ENCODE measurements around the gene TMEM214.

Gene TMEM214

GRCh38 chr2:27021253-27022049 lies 11.3 kb upstream of the TMEM214 start:
- Histone ChIP-seq H2AK5ac (ENCODE audit: low read length) (no peak overlapping the region), H3K27me3 (ENCODE audit: insufficient read depth, low read length, poor library complexity) (no peaks in the 10 kb centered on the region), H3K79me2 (ENCODE audit: control insufficient read depth, insufficient read depth, low read length) (no peaks in the 10 kb centered on the region), H2BK5ac (ENCODE audit: low read length) (no peak overlapping the region), H3K9ac (ENCODE audit: low read length) (no peak overlapping the region), H3K4ac (ENCODE audit: low read depth, low read length) (no peak overlapping the region), H3K79me1 (ENCODE audit: low read length) (no peaks in the 10 kb centered on the region), H2BK120ac (ENCODE audit: low read depth, low read length) (no peak overlapping the region), H3K56ac (ENCODE audit: low read length) (no peak overlapping the region), H3K27ac (ENCODE audit: low read depth, low read length) (no peak overlapping the region), H3K36me3 (ENCODE audit: control insufficient read depth, insufficient read depth, low read length) (no peaks in the 10 kb centered on the region), H2BK15ac (replicated peaks; ENCODE audit: low read depth) (no peak overlapping the region), H3K4me1 (ENCODE audit: control insufficient read depth, low read depth, low read length) (no peaks in the 10 kb centered on the region), H4K5ac (ENCODE audit: low read length) (no peak overlapping the region), H3K18ac (ENCODE audit: low read length) (no peak overlapping the region), H3K4me3 (ENCODE audit: low read length) (no peak overlapping the region), H3K23ac (ENCODE audit: low read length) (no peak overlapping the region), H4K8ac (ENCODE audit: low read depth, low read length) (no peak overlapping the region), H3K4me2 (ENCODE audit: low read length) (no peak overlapping the region)
- no CpG with 5 or more reads among the region's 11 CpGs for WGBS (ENCODE audit: extremely low coverage, insufficient coverage, low lambda C conversion rate)
- no peak for DNase-seq

GRCh38 chr2:27023740-27024139 lies 9.0 kb upstream of the TMEM214 start:
- H3K36me3 ChIP-seq (ENCODE audit: control insufficient read depth, insufficient read depth, low read length): no peaks in the 10 kb centered on the region
- no peaks in the 10 kb centered on the region for H3K4me1 ChIP-seq (ENCODE audit: control insufficient read depth, low read depth, low read length)
- H2AK5ac ChIP-seq (ENCODE audit: low read length): no peak overlapping the region
- H3K4me2 ChIP-seq (ENCODE audit: low read length): no peak overlapping the region
- no peak overlapping the region for H3K18ac ChIP-seq (ENCODE audit: low read length)
- no peak overlapping the region for H2BK120ac ChIP-seq (ENCODE audit: low read depth, low read length)
- H3K27me3 ChIP-seq (ENCODE audit: insufficient read depth, low read length, poor library complexity): no peaks in the 10 kb centered on the region
- H3K79me2 ChIP-seq (ENCODE audit: control insufficient read depth, insufficient read depth, low read length): no peaks in the 10 kb centered on the region
- WGBS (ENCODE audit: extremely low coverage, insufficient coverage, low lambda C conversion rate): no CpG with 5 or more reads among the region's 7 CpGs
- no peak overlapping the region for H4K5ac ChIP-seq (ENCODE audit: low read length)
- no peak overlapping the region for H3K4ac ChIP-seq (ENCODE audit: low read depth, low read length)
- H3K56ac ChIP-seq (ENCODE audit: low read length): no peak overlapping the region
- no peak for DNase-seq
- no peak overlapping the region for H2BK5ac ChIP-seq (ENCODE audit: low read length)
- H3K27ac ChIP-seq (ENCODE audit: low read depth, low read length): no peak overlapping the region
- no peak overlapping the region for H4K8ac ChIP-seq (ENCODE audit: low read depth, low read length)
- H3K9ac ChIP-seq (ENCODE audit: low read length): no peak overlapping the region
- H3K4me3 ChIP-seq (ENCODE audit: low read length): no peak overlapping the region
- H2BK15ac ChIP-seq (replicated peaks; ENCODE audit: low read depth): no peak overlapping the region
- no peaks in the 10 kb centered on the region for H3K79me1 ChIP-seq (ENCODE audit: low read length)
- no peak overlapping the region for H3K23ac ChIP-seq (ENCODE audit: low read length)

- Histone ChIP-seq H2BK120ac (ENCODE audit: low read depth, low read length) (no peak overlapping the region), H3K27ac (ENCODE audit: low read depth, low read length) (no peak overlapping the region), H3K4ac (ENCODE audit: low read depth, low read length) (no peak overlapping the region), H4K8ac (ENCODE audit: low read depth, low read length) (no peak overlapping the region), H3K79me1 (ENCODE audit: low read length) (no peaks in the 10 kb centered on the region), H3K79me2 (ENCODE audit: control insufficient read depth, insufficient read depth, low read length) (no peaks in the 10 kb centered on the region), H3K56ac (ENCODE audit: low read length) (no peak overlapping the region), H3K36me3 (ENCODE audit: control insufficient read depth, insufficient read depth, low read length) (no peaks in the 10 kb centered on the region), H3K4me1 (ENCODE audit: control insufficient read depth, low read depth, low read length) (no peaks in the 10 kb centered on the region), H3K23ac (ENCODE audit: low read length) (no peak overlapping the region), H3K27me3 (ENCODE audit: insufficient read depth, low read length, poor library complexity) (no peaks in the 10 kb centered on the region), H3K4me2 (ENCODE audit: low read length) (no peak overlapping the region), H4K5ac (ENCODE audit: low read length) (no peak overlapping the region), H3K9ac (ENCODE audit: low read length) (no peak overlapping the region), H2AK5ac (ENCODE audit: low read length) (no peak overlapping the region), H2BK5ac (ENCODE audit: low read length) (no peak overlapping the region), H2BK15ac (replicated peaks; ENCODE audit: low read depth) (no peak overlapping the region), H3K18ac (ENCODE audit: low read length) (no peak overlapping the region), H3K4me3 (ENCODE audit: low read length) (no peak overlapping the region)
- peak; percentile 86 for DNase-seq
- WGBS (ENCODE audit: extremely low coverage, insufficient coverage, low lambda C conversion rate): no CpG with 5 or more reads among the region's 18 CpGs
Observed at GRCh38 chr2:27024188-27024587, 8.6 kb upstream of the TMEM214 start.

- Histone ChIP-seq H4K8ac (ENCODE audit: low read depth, low read length) (no peak overlapping the region), H2AK5ac (ENCODE audit: low read length) (no peak overlapping the region), H3K4me3 (ENCODE audit: low read length) (no peak overlapping the region), H3K4me2 (ENCODE audit: low read length) (no peak overlapping the region), H3K27ac (ENCODE audit: low read depth, low read length) (no peak overlapping the region), H3K4me1 (ENCODE audit: control insufficient read depth, low read depth, low read length) (no peaks in the 10 kb centered on the region), H3K4ac (ENCODE audit: low read depth, low read length) (no peak overlapping the region), H3K23ac (ENCODE audit: low read length) (no peak overlapping the region), H2BK15ac (replicated peaks; ENCODE audit: low read depth) (no peak overlapping the region), H2BK5ac (ENCODE audit: low read length) (no peak overlapping the region), H3K9ac (ENCODE audit: low read length) (no peak overlapping the region), H3K36me3 (ENCODE audit: control insufficient read depth, insufficient read depth, low read length) (no peaks in the 10 kb centered on the region), H3K79me2 (ENCODE audit: control insufficient read depth, insufficient read depth, low read length) (no peaks in the 10 kb centered on the region), H3K27me3 (ENCODE audit: insufficient read depth, low read length, poor library complexity) (no peaks in the 10 kb centered on the region), H3K56ac (ENCODE audit: low read length) (no peak overlapping the region), H3K79me1 (ENCODE audit: low read length) (no peaks in the 10 kb centered on the region), H3K18ac (ENCODE audit: low read length) (no peak overlapping the region), H4K5ac (ENCODE audit: low read length) (no peak overlapping the region), H2BK120ac (ENCODE audit: low read depth, low read length) (no peak overlapping the region)
- DNase-seq: no peak
- no CpG with 5 or more reads among the region's 12 CpGs for WGBS (ENCODE audit: extremely low coverage, insufficient coverage, low lambda C conversion rate)
Observed at GRCh38 chr2:27024812-27025211, 8.0 kb upstream of the TMEM214 start.

- H3K4me2 ChIP-seq (ENCODE audit: low read length): no peak overlapping the region
- H3K56ac ChIP-seq (ENCODE audit: low read length): no peak overlapping the region
- H3K4me3 ChIP-seq (ENCODE audit: low read length): no peak overlapping the region
- no peak overlapping the region for H3K9ac ChIP-seq (ENCODE audit: low read length)
- no peak for DNase-seq
- no peak overlapping the region for H2AK5ac ChIP-seq (ENCODE audit: low read length)
- no peak overlapping the region for H4K8ac ChIP-seq (ENCODE audit: low read depth, low read length)
- H3K18ac ChIP-seq (ENCODE audit: low read length): no peak overlapping the region
- no peaks in the 10 kb centered on the region for H3K36me3 ChIP-seq (ENCODE audit: control insufficient read depth, insufficient read depth, low read length)
- WGBS (ENCODE audit: extremely low coverage, insufficient coverage, low lambda C conversion rate): no CpG with 5 or more reads among the region's 13 CpGs
- H3K27me3 ChIP-seq (ENCODE audit: insufficient read depth, low read length, poor library complexity): no peaks in the 10 kb centered on the region
- H3K4me1 ChIP-seq (ENCODE audit: control insufficient read depth, low read depth, low read length): no peaks in the 10 kb centered on the region
- peaks cover 2% of the 10 kb centered on the region for H3K79me1 ChIP-seq (ENCODE audit: low read length)
- no peak overlapping the region for H4K5ac ChIP-seq (ENCODE audit: low read length)
- no peaks in the 10 kb centered on the region for H3K79me2 ChIP-seq (ENCODE audit: control insufficient read depth, insufficient read depth, low read length)
- no peak overlapping the region for H2BK15ac ChIP-seq (replicated peaks; ENCODE audit: low read depth)
- H3K27ac ChIP-seq (ENCODE audit: low read depth, low read length): no peak overlapping the region
- H3K4ac ChIP-seq (ENCODE audit: low read depth, low read length): no peak overlapping the region
- no peak overlapping the region for H2BK120ac ChIP-seq (ENCODE audit: low read depth, low read length)
- H2BK5ac ChIP-seq (ENCODE audit: low read length): no peak overlapping the region
- no peak overlapping the region for H3K23ac ChIP-seq (ENCODE audit: low read length)
Observed at GRCh38 chr2:27025281-27025800, 7.4 kb upstream of the TMEM214 start.
